H1 (cell line): ENCODE data around the gene IFT20. TPM values are rescaled to one million over a fixed set of nuclear protein-coding genes. Genes with fewer than 3 reads are reported as not detected.

Source experiments
- CTCF ChIA-PET: fragments of 300-600 bp; sonication (Branson Sonifier 250); formaldehyde crosslinking; loops from one replicate; lab custom pipeline; 2021; ENCODE audit not compliant: partially characterized antibody; lab: Charles Lee
- POLR2A ChIA-PET: fragments of 300-600 bp; sonication (Branson Sonifier 250); formaldehyde crosslinking; loops from one replicate; lab custom pipeline; 2021; ENCODE audit warnings: inconsistent platforms; ENCODE audit not compliant: partially characterized antibody; lab: Charles Lee
- DNase-seq, 2 experiments: peaks; one replicate each; pipeline versions ENCODE4 v3.0.0 to v3.0.0-alpha.2; 2010 to 2022; ENCODE audit warnings: low spot score in 2 of 2, low read depth in 1 of 2, mixed read lengths in 1 of 2
- FAIRE-seq: peaks from 2 replicates; lab custom pipeline; 2011; peaks lifted over from hg19 to GRCh38; lab: Jason Lieb, UNC
- H2AFZ ChIP-seq: 2 replicates; pipeline ENCODE4 v1.8.1; 2012; ENCODE audit warnings: low read length, inconsistent platforms
- H2AK5ac ChIP-seq: 2 replicates; pipeline ENCODE4 v1.6.1; 2013; ENCODE audit warnings: low read depth, low read length
- H2BK120ac ChIP-seq: replicated peaks from 2 replicates; pipeline ENCODE3; 2013; ENCODE audit warnings: low read depth, low read length, inconsistent platforms
- H2BK12ac ChIP-seq: 2 replicates; pipeline ENCODE4 v1.6.1; 2013; ENCODE audit warnings: low read depth, low read length
- H2BK15ac ChIP-seq: 2 replicates; pipeline ENCODE4 v1.6.1; 2013; ENCODE audit warnings: low read length
- H2BK20ac ChIP-seq: 2 replicates; pipeline ENCODE4 v1.6.1; 2013; ENCODE audit warnings: low read length
- H2BK5ac ChIP-seq: 2 replicates; pipeline ENCODE4 v1.6.1; 2013; ENCODE audit warnings: low read depth, low read length
- H3K14ac ChIP-seq: 2 replicates; pipeline ENCODE4 v1.6.1; 2013; ENCODE audit warnings: inconsistent platforms; ENCODE audit not compliant: insufficient read length
- H3K18ac ChIP-seq: 2 replicates; pipeline ENCODE4 v1.6.1; 2013; ENCODE audit warnings: low read length; ENCODE audit errors: extremely low read depth
- H3K23ac ChIP-seq: 2 replicates; pipeline ENCODE4 v1.6.1; 2013; ENCODE audit warnings: inconsistent platforms; ENCODE audit not compliant: insufficient read length
- H3K23me2 ChIP-seq: 2 replicates; pipeline ENCODE4 v1.6.1; 2013; ENCODE audit warnings: low read depth, low read length
- H3K27ac ChIP-seq: 2 replicates; pipeline ENCODE4 v1.6.1; 2011; ENCODE audit warnings: low read depth, low read length, inconsistent platforms
- H3K27me3 ChIP-seq, 4 experiments: replicated peaks in 1 of 4; 1 replicate in 1 of 4; 2 replicates in 3 of 4; pipeline versions ENCODE4 v1.6.1 to v1.8.1; 2011 to 2013; ENCODE audit warnings: low read length in 3 of 4, mild to moderate bottlenecking in 3 of 4, inconsistent platforms in 2 of 4, mixed read lengths in 2 of 4, moderate library complexity in 1 of 4; ENCODE audit not compliant: control insufficient read depth in 3 of 4, insufficient read depth in 3 of 4; ENCODE audit errors: extremely low read depth in 1 of 4
- H3K36me3 ChIP-seq, 4 experiments: 2 replicates each; pipeline versions ENCODE4 v1.6.1 to v1.8.1; 2011 to 2013; ENCODE audit warnings: mild to moderate bottlenecking in 4 of 4, low read length in 3 of 4, moderate library complexity in 2 of 4, control low read depth in 1 of 4, inconsistent platforms in 1 of 4; ENCODE audit not compliant: insufficient read depth in 4 of 4, control insufficient read depth in 2 of 4
- H3K4ac ChIP-seq: replicated peaks from 2 replicates; pipeline ENCODE3; 2013; ENCODE audit warnings: low read length, low read depth, mixed read lengths, inconsistent platforms; ENCODE audit not compliant: insufficient read length
- H3K4me1 ChIP-seq, 4 experiments: replicated peaks in 1 of 4; 1 replicate in 1 of 4; 2 replicates in 3 of 4; pipeline versions ENCODE4 v1.6.1 to v1.8.1; 2011 to 2013; ENCODE audit warnings: low read length in 3 of 4, inconsistent platforms in 2 of 4, mixed read lengths in 1 of 4; ENCODE audit not compliant: insufficient read depth in 4 of 4, control insufficient read depth in 3 of 4
- H3K4me2 ChIP-seq, 2 experiments: 2 replicates each; pipeline versions ENCODE4 v1.6.1 to v1.8.1; 2011 to 2013; ENCODE audit warnings: low read depth in 2 of 2, low read length in 2 of 2, control low read depth in 1 of 2, inconsistent platforms in 1 of 2, mild to moderate bottlenecking in 1 of 2; ENCODE audit not compliant: insufficient read depth in 1 of 2
- H3K4me3 ChIP-seq, 4 experiments: fragments of 200-600, 300-600 bp in 1 of 4; sonication (generic), shearing (Covaris generic), sonication (Bioruptor Twin) in 1 of 4; 2 replicates each; pipeline versions ENCODE4 v1.5.1 to v1.8.1; 2011 to 2016; ENCODE audit warnings: low read length in 4 of 4, low read depth in 3 of 4, control low read depth in 2 of 4, inconsistent platforms in 2 of 4, mild to moderate bottlenecking in 2 of 4, mixed read lengths in 1 of 4, moderate library complexity in 1 of 4; ENCODE audit not compliant: insufficient read depth in 2 of 4; ENCODE audit errors: extremely low read depth in 1 of 4
- H3K56ac ChIP-seq: replicated peaks from 2 replicates; pipeline ENCODE3; 2013; ENCODE audit warnings: low read depth, mild to moderate bottlenecking, mixed read lengths, low read length, inconsistent platforms; ENCODE audit not compliant: insufficient read length
- H3K79me1 ChIP-seq: 2 replicates; pipeline ENCODE4 v1.6.1; 2013; ENCODE audit warnings: low read depth, low read length, control low read depth
- H3K79me2 ChIP-seq, 2 experiments: 2 replicates each; pipeline versions ENCODE4 v1.6.1 to v1.8.1; 2012 to 2013; ENCODE audit warnings: low read length in 2 of 2, mild to moderate bottlenecking in 2 of 2, inconsistent platforms in 1 of 2; ENCODE audit not compliant: insufficient read depth in 2 of 2, control insufficient read depth in 1 of 2
- H3K9ac ChIP-seq, 4 experiments: replicated peaks in 1 of 4; 1 replicate in 1 of 4; 2 replicates in 3 of 4; pipeline versions ENCODE4 v1.6.1 to v1.8.1; 2011 to 2013; ENCODE audit warnings: low read depth in 3 of 4, low read length in 3 of 4, control low read depth in 2 of 4, mild to moderate bottlenecking in 2 of 4, moderate library complexity in 2 of 4, inconsistent platforms in 1 of 4; ENCODE audit errors: extremely low read depth in 1 of 4
- H3K9me3 ChIP-seq, 2 experiments: 2 replicates each; pipeline versions ENCODE4 v1.6.1 to v1.8.1; 2012 to 2013; ENCODE audit warnings: mild to moderate bottlenecking in 2 of 2, moderate library complexity in 2 of 2, control low read depth in 1 of 2, inconsistent platforms in 1 of 2, low read depth in 1 of 2, low read length in 1 of 2, mixed read lengths in 1 of 2; ENCODE audit not compliant: insufficient read depth in 2 of 2
- H4K20me1 ChIP-seq, 2 experiments: replicated peaks in 1 of 2; 2 replicates each; pipeline versions ENCODE3 to v1.8.1; 2011 to 2013; ENCODE audit warnings: inconsistent platforms in 2 of 2, low read length in 2 of 2, mild to moderate bottlenecking in 1 of 2; ENCODE audit not compliant: insufficient read depth in 2 of 2, control insufficient read depth in 1 of 2
- H4K5ac ChIP-seq: 2 replicates; pipeline ENCODE4 v1.6.1; 2013; ENCODE audit warnings: low read length, low read depth, mixed read lengths, inconsistent platforms; ENCODE audit not compliant: insufficient read length
- H4K8ac ChIP-seq: 2 replicates; pipeline ENCODE4 v1.8.0; 2013; ENCODE audit warnings: mild to moderate bottlenecking, moderate library complexity, low read length, inconsistent platforms; ENCODE audit not compliant: insufficient read depth; ENCODE audit errors: extremely low read depth
- H4K91ac ChIP-seq: replicated peaks from 2 replicates; pipeline ENCODE3; 2013; ENCODE audit warnings: low read length, mixed read lengths, inconsistent platforms; ENCODE audit not compliant: insufficient read length
- KDM4A ChIP-seq: IDR thresholded peaks from one replicate; pipeline ENCODE4 v1.7.1; 2012; ENCODE audit warnings: low read depth, mild to moderate bottlenecking, moderate library complexity, low read length, inconsistent platforms; ENCODE audit not compliant: severe bottlenecking
- SUZ12 ChIP-seq: fragments of 200-600 bp; sonication (generic); IDR thresholded peaks from 2 replicates; pipeline ENCODE4 v1.6.1; 2012; ENCODE audit warnings: mild to moderate bottlenecking, inconsistent platforms, low read length, moderate library complexity, mixed read lengths
- WGBS, 2 experiments: shearing (Covaris generic) in 1 of 2; methylation state at CpG; one replicate each; pipeline versions ENCODE4 v1.1.6 to v1.1.7; 2013 to 2015; ENCODE audit warnings: low lambda C conversion rate in 2 of 2, mixed read lengths in 2 of 2, inconsistent platforms in 1 of 2, low coverage in 1 of 2, missing lambda C conversion rate in 1 of 2; ENCODE audit not compliant: insufficient replicate concordance in 2 of 2, insufficient coverage in 1 of 2, insufficient read length in 1 of 2; ENCODE audit errors: extremely low coverage in 1 of 2, missing lambda C conversion rate in 1 of 2; 5-methylcytosine and 5-hydroxymethylcytosine counted together
- polyA plus RNA-seq, 7 experiments: library from polyadenylated mRNA; depleted of rRNA in 3 of 7; stranded (reverse) in 5 of 7; unstranded in 2 of 7; fragments of >200 nt in 5 of 7; fragments of 200-250 nt in 2 of 7; gene quantifications; 1 replicate in 5 of 7; 2 replicates in 1 of 7; 4 replicates in 1 of 7; pipeline versions ENCODE4 v1.2.1 to v1.2.3, GENCODE V29; 2011 to 2013; ENCODE audit warnings: missing spikeins in 2 of 7, mixed read lengths in 2 of 7
- total RNA-seq: library from RNA; stranded (reverse); fragmentation: NEBNext Ultra II Directional; extraction: Animal tissue kit (Norgen Biotek cat#: 25700); gene quantifications from 2 replicates; pipeline ENCODE4 v1.2.1, GENCODE V29; 2021

Gene IFT20
- total and polyA plus RNA-seq, 2 of the 8 experiments (the other 6 are each of a cell fraction or from before 2014, with no cell fraction given): 9.0 to 21.0 TPM

DNA sequence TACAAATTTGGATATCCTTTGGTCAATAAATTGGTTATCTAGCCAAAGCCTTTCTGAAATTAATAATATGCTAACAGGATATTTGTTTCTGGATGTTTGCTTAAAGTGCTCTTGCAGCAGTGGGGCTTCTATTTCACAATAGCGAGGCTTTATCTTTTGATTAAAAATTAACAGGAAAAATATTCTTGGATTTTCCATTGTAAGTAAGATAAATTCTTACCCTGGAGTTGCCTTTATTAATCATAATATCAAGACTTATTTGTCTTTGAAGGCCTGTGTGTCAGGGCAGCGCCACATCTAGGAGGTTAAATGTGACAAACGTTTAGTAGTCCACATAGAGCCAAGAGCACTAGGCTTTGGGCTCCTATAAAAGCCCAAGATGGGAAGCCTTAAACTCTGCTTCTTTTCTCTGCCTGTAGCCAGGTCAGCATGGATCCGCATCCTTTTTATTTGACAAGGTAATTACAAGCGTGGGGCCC is 11.0 kb downstream of the IFT20 start:
- Histone ChIP-seq H3K79me2 (peaks cover 38 to 75% of the 10 kb centered on the region in 2 experiments), H3K23me2 (peaks cover 2% of the 10 kb centered on the region; the same call in 1 of the 2 replicates), H2BK15ac (no peak overlapping the region), H3K27ac (no peak overlapping the region), H2BK5ac (no peak overlapping the region), H3K23ac (no peak overlapping the region), H2AFZ (no peak overlapping the region), H2BK12ac (no peak overlapping the region), H4K8ac (no peak overlapping the region), H3K4me1 (peaks cover 0 to 7% (median 3%) of the 10 kb centered on the region in 4 experiments; a peak in 2 of 7 replicates), H2BK20ac (no peak overlapping the region), H2BK120ac (no peak overlapping the region), H3K14ac (no peak overlapping the region), H2AK5ac (no peak overlapping the region), H3K4ac (no peak overlapping the region), H4K5ac (no peak overlapping the region), H3K56ac (no peak overlapping the region), H3K9me3 (no peaks in the 10 kb centered on the region), H3K36me3 (peaks cover 10 to 43% (median 30%) of the 10 kb centered on the region in 4 experiments), H3K9ac (no peak overlapping the region), H3K18ac (no peak overlapping the region), H3K4me2 (no peak overlapping the region), H4K91ac (no peak overlapping the region), H3K4me3 (no peak overlapping the region), H4K20me1 (peaks cover 6 to 22% of the 10 kb centered on the region in 2 experiments), H3K79me1 (0 out of 2 replicates have a peak, but pooled peaks cover 4% of the 10 kb centered on the region), H3K27me3 (no peaks in the 10 kb centered on the region)
- ChIA-PET POLR2A (interaction anchor here (2.1 kb wide), 1 partner anchor 11 kb away, joined by 6 read pairs; no protein-coding TSS in a partner anchor), CTCF (no interaction called here)
- no peak for FAIRE-seq
- peak in 1 of 2 experiments; percentile 13 for DNase-seq
- 84% methylated on average over 5 of the region's 5 CpGs; no CpG with 5 or more reads in 1 of the 2 experiments for whole genome bisulfite sequencing, 2 experiments
- TF ChIP-seq KDM4A (no peak), SUZ12 (no peak)
